HL-60/S4 (cell line): Measurements from ENCODE around the gene TNN.
"Not testable (repeated sequence)": the region's sequence is repeated elsewhere in the genome, so short reads cannot be mapped to it uniquely, and the experiment has no call there.

ENCODE experiments used
- in situ Hi-C: fragments of 300-500 bp; cut with MboI; formaldehyde crosslinking; loops from 2 replicates; pipeline ENCODE4 v1.14.3; 2022; ENCODE audit warnings: low sequenced_read_pairs

Gene TNN

DNA sequence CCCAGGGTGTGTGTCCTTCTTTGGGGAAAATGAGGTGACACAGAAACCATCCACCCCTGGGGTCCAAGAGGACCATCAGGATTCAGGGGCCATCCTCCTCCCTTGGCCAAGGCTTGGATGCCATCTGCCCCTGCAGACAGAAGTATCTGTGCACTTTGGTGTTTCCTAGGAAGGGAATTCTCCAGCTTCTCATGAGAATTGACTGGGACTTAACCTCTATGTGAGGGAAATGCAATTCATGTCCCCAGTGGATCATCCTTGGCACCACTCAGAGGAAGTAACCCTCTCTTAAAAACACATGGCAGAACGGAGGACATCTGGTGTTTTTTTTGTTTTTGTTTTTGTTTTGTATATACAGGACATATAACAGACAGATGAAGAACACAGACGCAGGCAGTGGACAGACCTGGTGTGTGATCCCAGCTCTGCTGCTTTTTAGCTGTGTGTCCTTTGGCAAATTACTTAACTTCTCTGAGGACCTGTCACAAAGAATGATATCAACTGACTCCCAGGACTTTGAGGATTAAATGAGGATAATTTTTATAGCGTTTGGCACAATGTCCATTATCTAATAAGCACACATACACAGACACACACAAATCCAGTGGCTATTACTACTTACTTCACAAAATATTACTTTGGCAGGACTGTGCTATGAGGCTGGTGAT lies 3.8 kb downstream of the TNN start:
- in situ Hi-C loops, result no loop called here

DNA sequence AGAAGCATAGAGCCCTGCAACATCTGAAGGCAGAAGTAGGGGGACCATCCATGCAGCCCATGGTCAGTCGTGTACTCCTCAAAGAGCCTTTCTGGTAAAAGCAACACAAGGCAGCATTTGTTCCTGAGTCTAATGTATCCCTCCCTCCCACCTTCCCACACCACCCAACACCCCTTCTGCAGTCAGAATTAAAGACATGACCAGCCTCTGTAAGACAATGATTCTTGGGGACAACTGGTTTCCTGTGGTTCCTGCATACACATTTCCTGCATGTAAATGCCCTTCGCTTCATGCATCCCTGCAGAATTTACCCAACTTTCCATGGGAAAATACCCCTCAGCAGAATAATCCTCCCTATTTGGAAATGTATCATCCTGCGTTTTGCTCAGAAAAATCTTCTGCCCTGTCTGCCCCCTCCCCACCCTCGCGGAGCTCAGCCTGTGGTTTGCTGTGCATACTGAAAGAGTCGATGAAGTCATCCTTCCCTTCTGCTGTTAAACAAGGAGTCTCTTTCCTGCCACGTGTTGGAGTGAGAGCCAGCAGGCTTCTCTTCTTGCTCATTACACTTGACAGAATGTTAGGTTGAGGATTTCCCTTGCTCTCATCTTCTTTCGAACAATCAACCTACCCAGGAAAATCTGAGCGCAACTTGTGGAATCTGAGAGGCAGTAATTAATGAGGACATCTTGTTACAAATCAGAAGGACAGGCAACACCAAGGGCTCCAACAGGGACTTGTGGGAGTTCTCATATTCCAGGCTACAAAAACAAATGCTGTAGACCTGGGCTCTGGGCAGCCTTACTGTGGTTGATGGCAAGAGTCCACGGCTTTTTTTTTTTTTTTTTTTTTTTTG lies 4.7 kb downstream of the TNN start:
- in situ Hi-C loops, result no loop called here

DNA sequence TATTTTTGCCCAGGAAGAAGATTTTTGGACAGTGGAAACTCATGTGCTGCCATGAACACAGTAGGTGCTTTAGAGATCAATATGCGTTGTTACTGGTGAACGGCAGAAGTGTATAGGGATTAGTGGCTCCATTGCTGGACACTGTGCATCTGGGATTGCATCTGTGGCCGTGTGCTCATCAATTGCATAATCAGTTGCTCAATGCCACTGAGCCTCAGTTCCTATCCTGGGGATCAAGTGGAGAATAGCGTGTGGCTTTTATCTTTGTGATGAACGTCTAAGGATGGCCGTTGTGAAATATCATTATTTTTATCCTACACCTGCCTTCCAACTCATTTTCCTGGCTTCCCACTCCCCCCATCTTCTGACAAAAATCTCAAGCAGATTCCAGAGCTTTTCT lies 5.4 kb downstream of the TNN start:
- in situ Hi-C loops, result no loop called here

DNA sequence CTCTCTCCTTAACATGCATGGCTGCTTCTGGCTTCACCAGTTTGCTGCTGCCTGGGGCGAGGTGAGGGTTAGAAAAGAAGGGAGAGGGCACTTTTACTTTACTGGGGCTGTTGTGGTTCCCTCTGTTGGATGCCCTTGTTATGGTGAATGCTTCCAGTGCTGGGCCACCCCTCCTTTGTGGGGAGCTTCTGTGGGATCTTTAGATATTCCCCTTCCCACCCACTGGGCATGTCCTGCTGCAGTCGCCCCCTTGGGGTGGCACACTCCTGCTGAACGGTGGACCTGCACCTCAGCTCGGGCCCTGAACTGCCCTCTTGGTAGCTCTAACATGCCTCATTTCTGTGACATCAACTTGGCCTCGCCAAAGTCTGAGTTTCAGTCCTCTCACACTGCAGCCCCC lies 6.0 kb downstream of the TNN start:
- in situ Hi-C loops, result no loop called here

DNA sequence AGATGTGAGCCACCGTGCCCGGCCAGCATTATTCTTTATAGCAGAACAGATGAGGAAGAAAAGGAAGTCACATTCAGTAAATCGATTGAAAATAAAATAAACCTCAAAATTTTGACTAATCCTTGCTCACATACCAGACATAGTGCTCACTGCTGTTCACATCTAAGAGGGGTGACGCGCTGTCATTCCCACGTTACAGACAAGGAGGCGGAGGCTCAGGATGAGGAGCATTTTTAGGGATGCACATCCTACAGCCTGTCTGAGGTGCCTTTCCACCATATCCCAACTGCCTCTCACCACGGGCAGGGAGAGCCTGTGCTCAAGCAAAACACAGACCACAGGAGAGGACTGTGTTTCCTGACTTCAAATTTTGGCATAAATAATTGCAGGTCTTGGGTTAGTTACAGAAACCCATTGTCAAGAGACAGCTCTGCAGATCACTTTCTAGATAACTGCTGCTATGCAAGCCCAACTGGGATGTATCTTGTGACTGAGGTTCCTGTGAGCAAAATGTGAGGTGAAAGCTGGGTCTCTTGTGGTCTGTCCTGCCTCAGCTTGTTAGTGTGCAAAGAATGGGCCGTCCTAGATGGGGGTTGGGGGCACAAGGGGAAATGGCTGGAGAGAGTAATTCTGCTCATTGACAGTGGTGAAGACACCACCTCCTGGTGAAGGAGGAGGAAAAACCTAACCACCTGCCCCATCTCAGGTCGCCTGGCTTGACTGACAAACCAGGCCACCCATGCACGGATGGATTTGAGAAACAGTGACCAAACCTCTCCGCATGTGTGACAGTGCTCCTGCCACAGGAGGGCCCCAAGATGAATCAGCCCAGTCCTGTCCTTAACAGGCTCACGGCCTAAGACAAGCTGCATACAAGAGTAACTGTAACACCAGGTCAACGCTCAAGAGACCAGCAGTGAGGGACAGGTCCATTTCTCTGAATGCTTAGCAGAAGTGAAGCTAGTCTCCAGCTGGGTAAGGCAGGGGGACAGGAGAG lies 8.2 kb downstream of the TNN start:
- in situ Hi-C loops, result no loop called here

DNA sequence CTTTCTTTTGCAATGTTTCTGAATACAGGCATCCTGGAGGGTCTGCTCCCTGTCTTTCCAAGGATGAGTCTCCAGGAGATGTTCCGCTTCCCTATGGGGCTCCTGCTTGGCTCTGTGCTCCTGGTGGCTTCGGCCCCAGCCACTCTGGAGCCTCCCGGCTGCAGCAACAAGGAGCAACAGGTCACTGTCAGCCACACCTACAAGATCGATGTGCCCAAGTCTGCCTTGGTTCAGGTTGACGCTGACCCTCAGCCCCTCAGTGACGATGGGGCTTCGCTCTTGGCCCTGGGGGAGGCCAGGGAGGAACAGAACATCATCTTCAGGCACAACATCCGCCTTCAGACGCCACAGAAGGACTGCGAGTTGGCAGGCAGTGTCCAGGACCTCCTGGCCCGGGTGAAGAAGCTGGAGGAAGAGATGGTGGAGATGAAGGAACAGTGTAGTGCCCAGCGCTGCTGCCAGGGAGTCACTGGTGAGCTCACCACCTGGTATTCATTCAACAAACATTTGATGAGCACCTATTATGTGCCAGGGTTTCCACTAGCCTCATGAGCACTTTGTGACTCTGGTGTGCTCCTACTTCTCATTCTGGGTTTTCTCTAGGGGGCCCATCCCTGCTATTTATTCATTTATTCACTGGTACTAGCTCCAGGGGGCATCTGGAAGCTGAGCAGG lies 9.9 kb downstream of the TNN start:
- in situ Hi-C loops, result no loop called here

DNA sequence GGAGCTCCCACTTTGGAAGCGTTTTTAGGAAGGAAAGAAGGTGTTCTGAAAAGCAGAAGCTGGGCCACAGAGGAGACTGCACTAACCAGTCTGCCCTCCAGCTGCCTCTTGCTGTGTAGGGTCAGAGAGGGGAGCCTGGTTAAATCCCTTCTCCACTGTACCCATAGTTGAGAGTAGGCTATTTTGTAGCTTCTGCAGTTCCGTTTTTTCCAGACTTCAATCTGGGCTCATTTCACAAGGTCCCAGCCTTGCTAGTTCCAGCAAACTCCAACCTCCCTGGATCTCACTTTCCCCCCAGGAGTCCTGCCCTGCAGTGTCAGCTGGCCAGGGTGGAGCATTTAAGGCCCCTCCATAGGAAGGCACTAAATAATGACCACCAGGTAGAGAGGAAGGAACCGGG lies 11.0 kb downstream of the TNN start:
- in situ Hi-C loops, result no loop called here

DNA sequence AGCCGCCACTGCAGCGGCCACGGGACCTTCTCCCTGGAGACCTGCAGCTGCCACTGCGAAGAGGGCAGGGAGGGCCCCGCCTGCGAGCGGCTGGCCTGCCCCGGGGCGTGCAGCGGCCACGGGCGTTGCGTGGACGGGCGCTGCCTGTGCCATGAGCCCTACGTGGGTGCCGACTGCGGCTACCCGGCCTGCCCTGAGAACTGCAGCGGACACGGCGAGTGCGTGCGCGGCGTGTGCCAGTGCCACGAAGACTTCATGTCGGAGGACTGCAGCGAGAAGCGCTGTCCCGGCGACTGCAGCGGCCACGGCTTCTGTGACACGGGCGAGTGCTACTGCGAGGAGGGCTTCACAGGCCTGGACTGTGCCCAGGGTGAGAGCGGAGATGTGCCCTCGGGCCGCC lies 11.7 kb downstream of the TNN start:
- in situ Hi-C loops, result no loop called here

DNA sequence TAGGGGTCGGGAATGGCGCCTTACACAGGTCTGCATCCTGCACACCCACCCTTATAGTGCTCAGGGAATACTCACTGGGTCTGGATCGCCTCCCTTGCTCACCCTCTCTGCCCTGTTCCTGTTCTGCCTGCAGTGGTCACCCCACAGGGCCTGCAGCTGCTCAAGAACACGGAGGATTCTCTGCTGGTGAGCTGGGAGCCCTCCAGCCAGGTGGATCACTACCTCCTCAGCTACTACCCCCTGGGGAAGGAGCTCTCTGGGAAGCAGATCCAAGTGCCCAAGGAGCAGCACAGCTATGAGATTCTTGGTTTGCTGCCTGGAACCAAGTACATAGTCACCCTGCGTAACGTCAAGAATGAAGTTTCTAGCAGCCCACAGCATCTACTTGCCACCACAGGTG lies 12.4 kb downstream of the TNN start:
- in situ Hi-C loops, result no loop called here

DNA sequence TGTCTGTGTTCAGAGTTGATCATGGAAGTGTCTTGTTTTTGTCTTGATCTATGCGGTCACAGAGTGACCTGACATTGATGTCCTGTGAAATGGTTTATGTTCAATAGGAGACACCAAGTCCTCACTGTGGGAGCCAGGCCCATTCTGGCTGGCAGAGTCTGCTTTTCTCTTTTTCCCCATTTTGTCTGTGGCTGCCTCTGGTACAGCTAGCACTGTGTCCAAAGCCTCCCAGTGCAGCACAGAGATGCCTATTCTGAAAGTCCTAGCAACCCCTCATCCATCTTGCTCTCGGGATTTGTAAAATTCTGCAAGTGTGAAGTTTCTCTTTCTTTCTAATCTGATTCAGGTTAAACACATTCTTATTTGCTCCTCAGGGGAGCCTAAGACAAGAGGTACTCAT lies 14.3 kb downstream of the TNN start:
- in situ Hi-C loops, result no loop called here

DNA sequence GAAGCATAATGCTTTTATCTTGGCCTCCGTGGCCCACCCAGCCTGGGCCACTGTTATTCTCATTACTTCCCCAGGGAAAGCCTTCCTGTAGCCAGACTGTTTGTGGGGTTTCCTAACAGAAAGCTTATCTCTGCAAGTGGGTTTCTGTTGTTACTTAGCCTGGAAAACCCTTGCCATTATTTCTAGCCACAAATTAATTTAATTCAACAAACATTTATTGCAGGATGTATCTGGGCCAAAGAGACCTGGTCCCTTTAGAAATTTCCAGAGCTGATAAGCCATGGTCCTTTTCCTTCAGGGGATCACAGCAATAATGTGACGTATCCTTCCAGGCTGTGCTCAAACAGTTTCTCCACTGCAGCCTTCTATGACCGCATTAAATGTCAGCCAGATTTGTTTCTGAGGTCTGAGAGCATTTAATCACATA lies 20.9 kb downstream of the TNN start:
- in situ Hi-C loops, result no loop called here

DNA sequence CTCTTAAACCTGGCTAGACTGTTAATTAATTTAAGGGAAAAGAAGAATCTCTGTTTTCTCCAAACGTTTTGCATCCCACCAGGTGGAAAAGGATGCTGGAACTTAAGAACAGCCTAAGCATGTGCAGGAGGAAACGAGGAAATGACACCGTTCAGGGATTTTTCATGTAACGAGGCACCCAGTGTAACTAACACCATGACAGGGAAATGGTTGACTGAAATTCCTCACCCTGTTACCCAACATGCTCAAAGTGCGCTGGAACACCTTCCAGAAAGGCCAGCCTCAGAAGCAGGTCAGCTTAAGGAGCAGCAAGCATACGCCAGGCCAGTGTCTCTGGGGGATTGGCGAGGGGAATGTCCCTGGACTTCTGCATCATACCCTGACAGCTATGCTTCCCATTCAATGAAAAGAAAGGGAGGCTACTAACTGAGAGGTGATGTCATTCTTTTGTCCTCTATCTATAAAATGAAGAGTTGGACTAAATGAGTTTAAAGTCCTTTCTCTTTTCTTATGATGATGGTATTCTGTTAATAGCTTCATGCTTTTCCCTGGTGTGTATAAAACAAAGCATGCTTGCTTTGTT lies 21.6 kb downstream of the TNN start:
- in situ Hi-C loops, result no loop called here

DNA sequence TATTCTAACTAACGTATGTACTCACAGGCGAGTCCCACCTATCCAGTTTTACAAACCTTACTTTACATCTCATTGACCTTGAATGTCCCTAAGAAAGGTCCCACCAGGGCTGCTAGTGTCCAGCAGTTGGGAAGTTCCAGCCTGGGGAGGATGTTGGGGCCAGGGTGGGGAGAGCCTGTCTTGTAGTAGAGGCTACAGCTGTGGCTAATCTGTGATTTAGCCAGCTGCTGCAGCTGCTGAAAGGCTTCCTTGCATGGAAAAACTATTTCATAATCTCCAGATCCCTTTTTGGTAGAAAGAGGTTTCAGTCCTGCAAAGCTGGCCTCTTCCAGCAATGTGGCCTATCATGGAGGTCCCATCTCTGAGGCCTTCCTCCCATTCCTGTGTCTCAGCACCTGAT lies 23.1 kb downstream of the TNN start:
- in situ Hi-C loops, result no loop called here

DNA sequence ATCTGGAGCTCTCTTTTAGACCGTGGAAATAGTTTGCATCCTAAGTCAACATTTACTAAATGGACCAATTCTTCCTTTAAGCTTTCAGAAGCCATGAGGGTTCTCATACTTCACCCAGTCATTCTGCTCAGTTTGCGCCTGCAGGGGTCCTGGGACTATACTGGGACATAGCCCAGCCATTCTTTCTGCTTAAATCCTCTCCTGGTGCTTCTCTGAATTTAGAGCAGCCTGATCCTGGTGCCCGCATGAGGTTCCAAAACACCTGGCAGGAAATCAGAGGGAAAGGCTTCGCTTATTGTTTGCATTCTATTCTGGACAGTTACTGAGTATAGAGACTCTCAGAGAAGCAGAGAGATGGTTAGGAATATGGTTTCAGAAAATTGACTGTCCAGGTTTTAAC lies 27.0 kb downstream of the TNN start:
- in situ Hi-C loops, result no loop called here

DNA sequence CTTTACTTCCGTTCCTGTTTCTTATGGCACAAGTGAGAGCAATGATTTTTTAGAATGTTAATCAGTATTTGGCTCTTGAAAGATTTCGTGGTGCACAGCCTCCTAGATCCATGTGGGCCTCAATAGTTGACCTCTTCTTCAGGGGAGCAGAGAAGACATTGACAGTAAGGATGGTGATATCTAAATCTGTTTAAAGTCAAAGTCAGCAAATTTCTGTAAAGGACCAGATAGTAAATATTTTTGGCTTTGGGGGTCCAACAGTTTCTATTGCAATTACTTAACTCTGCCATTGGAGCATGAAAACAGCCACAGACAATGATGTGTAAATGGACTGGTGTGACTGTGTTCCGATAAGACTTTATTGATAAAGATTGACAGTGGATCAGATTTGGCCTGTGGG lies 27.4 kb downstream of the TNN start:
- in situ Hi-C loops, result no loop called here

DNA sequence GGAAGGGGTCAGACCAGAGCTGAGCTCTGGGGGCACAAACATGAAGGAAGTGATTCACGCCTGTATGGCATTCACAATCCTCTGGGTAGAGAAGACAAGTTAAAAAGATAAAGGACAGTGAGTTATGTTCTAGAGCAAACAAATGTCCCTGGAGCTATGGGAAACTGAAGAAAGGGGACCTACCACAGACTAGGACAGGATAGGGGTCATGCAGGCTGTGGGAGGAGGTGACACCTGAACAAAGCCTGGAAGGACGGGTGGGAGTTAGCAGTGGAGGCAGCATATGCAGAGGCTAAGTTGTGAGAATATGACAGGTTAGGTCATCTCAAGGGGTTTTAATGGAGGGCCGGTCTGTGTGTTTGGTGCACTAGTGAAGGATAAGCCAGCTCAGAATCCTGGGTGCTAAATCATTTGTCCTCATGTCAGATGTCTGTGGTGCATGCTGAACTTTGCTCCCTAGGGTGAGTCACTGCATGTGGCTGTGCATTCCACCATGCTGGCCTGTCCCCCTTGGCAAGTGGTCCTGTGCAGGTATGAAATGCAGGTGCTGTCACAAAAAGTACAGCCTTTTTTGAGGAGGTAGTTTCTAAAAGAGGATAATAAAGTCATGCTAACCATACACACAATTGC lies 28.5 kb downstream of the TNN start:
- in situ Hi-C loops, result no loop called here

DNA sequence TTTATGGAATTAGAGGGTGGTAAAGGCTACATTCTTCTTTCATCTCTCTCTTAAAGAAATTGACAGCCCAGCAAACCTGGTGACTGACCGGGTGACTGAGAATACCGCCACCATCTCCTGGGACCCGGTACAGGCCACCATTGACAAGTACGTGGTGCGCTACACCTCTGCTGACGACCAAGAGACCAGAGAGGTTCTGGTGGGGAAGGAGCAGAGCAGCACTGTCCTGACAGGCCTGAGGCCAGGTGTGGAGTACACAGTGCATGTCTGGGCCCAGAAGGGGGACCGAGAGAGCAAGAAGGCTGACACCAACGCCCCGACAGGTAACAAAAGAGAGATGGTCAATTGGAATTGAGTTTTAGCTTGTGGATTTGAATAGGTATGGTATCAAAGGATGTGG lies 29.7 kb downstream of the TNN start:
- in situ Hi-C loops, result no loop called here

DNA sequence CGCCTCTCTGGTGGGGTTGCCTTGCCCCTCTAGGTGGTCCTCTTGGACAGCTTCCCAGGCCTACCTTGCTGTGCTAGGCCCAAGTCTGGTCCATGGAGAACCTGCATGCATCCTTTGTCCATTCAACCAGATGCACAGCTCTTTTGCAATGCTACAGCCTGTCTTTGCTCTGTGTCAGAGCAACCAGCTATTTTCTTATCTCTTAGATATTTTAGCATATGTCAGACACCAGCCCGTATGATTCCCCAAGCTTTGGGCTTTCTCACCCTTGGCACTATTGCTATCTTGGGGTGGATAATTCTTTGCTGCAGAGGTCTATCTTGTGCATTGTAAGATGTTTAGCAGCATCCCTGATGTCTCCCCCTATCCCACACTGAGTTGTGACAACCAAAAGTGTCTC lies 32.3 kb downstream of the TNN start:
- in situ Hi-C loops, result no loop called here

DNA sequence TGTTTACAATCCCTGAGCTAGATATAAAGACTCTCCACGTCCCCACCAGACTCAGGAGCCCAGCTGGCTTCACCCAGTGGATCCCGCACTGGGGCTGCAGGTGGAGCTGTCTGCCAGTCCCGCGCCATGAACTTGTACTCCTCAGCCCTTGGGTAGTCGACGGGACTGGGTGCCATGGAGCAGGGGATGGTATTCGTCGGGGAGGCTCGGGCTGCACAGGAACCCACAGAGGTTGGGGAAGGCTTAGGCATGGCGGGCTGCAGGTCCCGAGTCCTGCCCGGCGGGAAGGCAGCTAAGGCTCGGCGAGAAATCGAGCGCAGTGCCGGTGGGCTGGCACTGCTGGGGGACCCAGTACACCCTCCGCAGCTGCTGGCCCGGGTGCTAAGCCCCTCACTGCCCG lies 34.5 kb downstream of the TNN start:
- in situ Hi-C loops, result not testable (repeated sequence)

DNA sequence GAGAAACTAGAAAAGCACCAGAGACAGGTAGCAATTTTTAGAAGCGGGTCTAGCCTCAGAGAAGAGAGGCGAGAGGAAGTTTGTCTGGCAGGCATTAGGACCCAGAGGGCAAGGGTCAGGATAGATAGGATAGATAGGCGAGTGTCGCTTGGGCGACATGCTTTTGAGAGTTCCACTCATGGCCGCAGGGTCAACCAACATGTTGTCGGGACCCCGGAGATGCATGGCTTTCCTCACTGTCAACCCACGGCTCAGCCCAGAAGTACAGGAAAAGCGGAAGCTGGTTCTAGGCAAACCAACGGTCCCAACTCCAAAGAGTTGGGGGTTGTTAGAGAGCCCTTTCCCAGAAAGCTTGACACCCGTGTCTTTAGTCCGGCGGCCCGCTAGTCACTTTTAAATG lies 38.9 kb downstream of the TNN start:
- in situ Hi-C loops, result not testable (repeated sequence)
